Central memory CD8-positive, alpha-beta T cell (primary cell): ENCODE data around the gene STRA8.

Experiments used
- ATAC-seq: fragments of 150-1000 bp; cut with Tn5 transposase; replicated peaks from 2 replicates; pipeline ENCODE4 v1.10.0; 2022; ENCODE audit warnings: mild to moderate bottlenecking, moderate FRiP score, moderate number of reproducible peaks; ENCODE audit not compliant: poor library complexity, severe bottlenecking; ENCODE audit errors: extremely low read depth
- DNase-seq, 2 donors: peaks; one replicate each; pipeline ENCODE4 v3.0.0; 2021; ENCODE audit warnings: low spot score in 2 of 2
- H3K27ac Mint-ChIP-seq: one replicate; pipeline ENCODE4 v1.8.0; 2022; ENCODE audit warnings: low read depth, mild to moderate bottlenecking, moderate library complexity, mixed read lengths
- H3K27me3 Mint-ChIP-seq: one replicate; pipeline ENCODE4 v1.8.0; 2022; ENCODE audit warnings: mixed read lengths
- H3K36me3 Mint-ChIP-seq: one replicate; pipeline ENCODE4 v1.8.0; 2022; ENCODE audit warnings: mild to moderate bottlenecking, moderate library complexity, mixed read lengths; ENCODE audit not compliant: insufficient read depth
- H3K4me1 Mint-ChIP-seq: one replicate; pipeline ENCODE4 v1.8.0; 2022; ENCODE audit warnings: mixed read lengths
- H3K4me3 Mint-ChIP-seq: one replicate; pipeline ENCODE4 v1.8.0; 2022; ENCODE audit warnings: mild to moderate bottlenecking, moderate library complexity, mixed read lengths
- H3K9me3 Mint-ChIP-seq: one replicate; pipeline ENCODE4 v1.8.0; 2022; ENCODE audit warnings: mixed read lengths

STRA8 gene

DNA sequence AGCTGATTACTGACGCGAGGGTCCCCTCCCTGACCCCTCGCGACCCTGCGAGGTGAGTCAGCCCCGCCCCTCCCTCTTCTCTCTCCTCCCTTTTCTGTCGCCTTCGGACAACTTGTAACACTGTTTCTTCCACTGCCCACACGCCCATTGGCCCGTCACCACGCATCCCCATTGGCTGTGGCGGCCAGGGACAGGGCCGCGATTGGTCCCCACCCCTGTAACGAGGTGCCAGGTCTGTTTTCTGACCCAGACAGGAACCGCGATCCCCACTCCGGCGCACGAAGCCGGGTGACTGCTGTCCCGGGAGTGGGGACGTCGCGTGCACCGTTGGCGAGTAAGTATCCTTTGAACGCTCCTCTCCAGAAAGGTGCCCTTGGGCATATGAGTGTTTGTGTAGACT, at the start of gene STRA8:
Gene STRA8, plus strand, starts transcription at position 269 of the 400 bp plus-strand sequence. CDS start 6,687 bp downstream, outside the sequence.
- H3K27ac Mint-ChIP-seq = no peak within 1 kb of the TSS
- peak in 1 of 2 donors; percentile 10 for DNase-seq
- H3K4me1 Mint-ChIP-seq = no peaks in the 10 kb centered on the region
- no peaks in the 10 kb centered on the region for H3K27me3 Mint-ChIP-seq
- no peaks in the 10 kb centered on the region for H3K36me3 Mint-ChIP-seq
- no peaks in the 10 kb centered on the region for H3K9me3 Mint-ChIP-seq
- no peak for ATAC-seq
- H3K4me3 Mint-ChIP-seq = no peak within 1 kb of the TSS

GRCh38 chr7:135184254-135184841, 49.3 kb upstream of the STRA8 start:
- Mint-ChIP-seq H3K9me3 (peaks cover 15% of the 10 kb centered on the region), H3K4me1 (no peaks in the 10 kb centered on the region), H3K27me3 (no peaks in the 10 kb centered on the region), H3K27ac (no peak overlapping the region), H3K4me3 (no peak overlapping the region), H3K36me3 (peaks cover 21% of the 10 kb centered on the region)
- no peak for DNase-seq
- ATAC-seq = no peak

- no peak overlapping the region for H3K27ac Mint-ChIP-seq
- H3K36me3 Mint-ChIP-seq = peaks cover 24% of the 10 kb centered on the region
- H3K4me1 Mint-ChIP-seq = no peaks in the 10 kb centered on the region
- no peaks in the 10 kb centered on the region for H3K27me3 Mint-ChIP-seq
- DNase-seq (no peak), ATAC-seq (no peak)
- H3K4me3 Mint-ChIP-seq = no peak overlapping the region
- H3K9me3 Mint-ChIP-seq = peaks cover 8% of the 10 kb centered on the region
These were observed 48.0 kb upstream of the STRA8 start for GRCh38 chr7:135185471-135186260.

- Mint-ChIP-seq H3K4me1 (no peaks in the 10 kb centered on the region), H3K36me3 (peaks cover 26% of the 10 kb centered on the region), H3K9me3 (peaks cover 6% of the 10 kb centered on the region), H3K4me3 (no peak overlapping the region), H3K27ac (no peak overlapping the region), H3K27me3 (no peaks in the 10 kb centered on the region)
- ATAC-seq (no peak), DNase-seq (no peak)
These were observed 47.4 kb upstream of the STRA8 start for GRCh38 chr7:135186261-135186540.

GRCh38 chr7:135186841-135187253, 46.8 kb upstream of the STRA8 start:
- ATAC-seq = no peak

GRCh38 chr7:135188298-135188984, 45.2 kb upstream of the STRA8 start:
- H3K27ac Mint-ChIP-seq = peak overlapping the region; percentile 14
- DNase-seq (no peak), ATAC-seq (no peak)

More at GRCh38 chr7:135186841-135187253, 46.8 kb upstream of the STRA8 start:
- Mint-ChIP-seq H3K4me1 (no peaks in the 10 kb centered on the region), H3K27me3 (no peaks in the 10 kb centered on the region), H3K36me3 (peaks cover 27% of the 10 kb centered on the region), H3K4me3 (no peak overlapping the region), H3K27ac (no peak overlapping the region), H3K9me3 (no peaks in the 10 kb centered on the region)
- no peak for DNase-seq

GRCh38 chr7:135189221-135189662, 44.4 kb upstream of the STRA8 start:
- Mint-ChIP-seq H3K4me3 (no peak overlapping the region), H3K9me3 (no peaks in the 10 kb centered on the region), H3K36me3 (peaks cover 39% of the 10 kb centered on the region), H3K27ac (no peak overlapping the region), H3K27me3 (no peaks in the 10 kb centered on the region), H3K4me1 (no peaks in the 10 kb centered on the region)
- ATAC-seq (no peak), DNase-seq (no peak)

More at GRCh38 chr7:135188298-135188984, 45.2 kb upstream of the STRA8 start:
- H3K4me3 Mint-ChIP-seq = no peak overlapping the region
- H3K4me1 Mint-ChIP-seq = no peaks in the 10 kb centered on the region
- H3K9me3 Mint-ChIP-seq = no peaks in the 10 kb centered on the region
- no peaks in the 10 kb centered on the region for H3K27me3 Mint-ChIP-seq
- H3K36me3 Mint-ChIP-seq = peaks cover 35% of the 10 kb centered on the region

DNA sequence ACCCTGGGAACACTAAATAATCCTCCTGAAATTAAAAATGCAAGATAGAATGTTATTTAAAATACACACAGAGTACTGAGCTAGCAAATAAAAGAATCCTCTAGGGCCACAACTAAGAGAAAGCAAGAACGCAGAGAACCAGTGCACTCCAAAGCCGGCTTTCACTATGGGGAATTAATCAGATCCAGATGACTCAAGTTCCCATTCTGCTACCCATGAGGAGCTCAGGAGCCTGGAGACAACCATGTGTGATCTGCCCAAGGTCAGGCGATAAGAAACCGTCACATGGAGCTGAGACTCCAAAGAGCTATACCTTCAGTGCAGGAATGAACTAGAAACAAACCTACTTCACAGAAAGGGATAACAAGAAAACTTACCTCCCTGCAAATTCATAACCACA, 43.7 kb upstream of the STRA8 start:
- H3K36me3 Mint-ChIP-seq = peaks cover 39% of the 10 kb centered on the region
- no peaks in the 10 kb centered on the region for H3K9me3 Mint-ChIP-seq
- H3K27ac Mint-ChIP-seq = no peak overlapping the region
- no peaks in the 10 kb centered on the region for H3K27me3 Mint-ChIP-seq
- H3K4me3 Mint-ChIP-seq = no peak overlapping the region
- H3K4me1 Mint-ChIP-seq = no peaks in the 10 kb centered on the region
- no peak for DNase-seq
- ATAC-seq = no peak

GRCh38 chr7:135190703-135191102, 42.9 kb upstream of the STRA8 start:
- DNase-seq (no peak), ATAC-seq (no peak)
- no peak overlapping the region for H3K4me3 Mint-ChIP-seq
- peaks cover 35% of the 10 kb centered on the region for H3K36me3 Mint-ChIP-seq
- no peaks in the 10 kb centered on the region for H3K27me3 Mint-ChIP-seq
- no peaks in the 10 kb centered on the region for H3K4me1 Mint-ChIP-seq
- no peak overlapping the region for H3K27ac Mint-ChIP-seq
- H3K9me3 Mint-ChIP-seq = no peaks in the 10 kb centered on the region

DNA sequence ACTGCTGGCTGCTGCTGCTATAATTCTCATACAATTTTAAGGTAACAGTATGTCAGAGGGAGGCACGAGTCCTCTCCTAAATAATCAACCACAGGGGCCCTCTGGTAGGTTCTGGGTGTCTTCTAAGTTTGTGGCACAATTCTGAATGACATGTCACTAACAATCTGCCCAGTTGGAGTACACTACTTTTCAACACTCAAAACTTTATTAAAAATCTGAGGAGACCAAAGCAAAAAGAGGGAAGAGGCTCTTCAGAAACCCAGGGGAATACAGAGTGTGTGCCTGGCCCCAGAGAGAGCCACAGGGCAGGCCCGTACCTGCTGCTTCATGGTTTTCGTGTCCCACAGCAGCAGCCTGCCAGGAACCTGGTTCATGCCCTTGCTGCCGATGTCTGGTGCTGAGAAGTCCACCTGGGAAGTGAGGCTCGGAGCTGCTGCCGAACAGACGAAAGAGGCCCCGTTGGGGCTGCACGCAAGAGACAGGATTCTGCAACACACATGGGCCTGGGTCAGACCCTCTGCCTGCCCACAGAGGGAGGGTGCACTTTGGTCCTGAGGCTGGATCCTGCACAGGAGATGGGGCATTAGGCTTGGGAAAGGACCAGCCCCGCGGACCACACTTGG, 40.6 kb upstream of the STRA8 start:
- Mint-ChIP-seq H3K4me3 (no peak overlapping the region), H3K27me3 (no peaks in the 10 kb centered on the region), H3K36me3 (peaks cover 33% of the 10 kb centered on the region), H3K9me3 (no peaks in the 10 kb centered on the region), H3K27ac (no peak overlapping the region), H3K4me1 (no peaks in the 10 kb centered on the region)
- ATAC-seq = no peak
- no peak for DNase-seq

DNA sequence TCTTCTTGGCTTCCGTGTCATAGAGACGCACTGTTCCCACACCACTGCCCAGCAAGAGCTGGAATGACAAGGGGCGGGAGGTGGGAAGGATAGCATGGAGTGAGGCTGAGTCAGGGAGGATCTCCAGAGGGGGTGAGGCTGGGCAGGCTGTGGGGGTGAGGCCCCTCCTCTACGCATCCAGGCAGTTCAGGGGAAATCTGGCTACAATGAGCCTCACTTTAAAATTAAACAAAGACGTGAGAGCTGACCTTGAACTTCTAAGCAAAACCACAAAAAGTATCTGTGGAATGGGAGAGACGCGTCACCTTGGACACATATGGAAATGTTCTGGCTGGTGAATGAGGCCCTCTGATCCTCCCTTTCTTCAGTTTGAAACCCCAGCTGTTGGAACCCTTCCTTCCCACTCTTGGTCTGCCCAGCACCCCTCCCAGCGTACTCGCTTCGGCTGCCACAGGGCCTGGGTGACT, 40.0 kb upstream of the STRA8 start:
- H3K27ac Mint-ChIP-seq = no peak overlapping the region
- DNase-seq (no peak), ATAC-seq (no peak)
- H3K27me3 Mint-ChIP-seq = no peaks in the 10 kb centered on the region
- no peaks in the 10 kb centered on the region for H3K4me1 Mint-ChIP-seq
- H3K4me3 Mint-ChIP-seq = no peak overlapping the region
- H3K36me3 Mint-ChIP-seq = peaks cover 36% of the 10 kb centered on the region
- no peaks in the 10 kb centered on the region for H3K9me3 Mint-ChIP-seq

DNA sequence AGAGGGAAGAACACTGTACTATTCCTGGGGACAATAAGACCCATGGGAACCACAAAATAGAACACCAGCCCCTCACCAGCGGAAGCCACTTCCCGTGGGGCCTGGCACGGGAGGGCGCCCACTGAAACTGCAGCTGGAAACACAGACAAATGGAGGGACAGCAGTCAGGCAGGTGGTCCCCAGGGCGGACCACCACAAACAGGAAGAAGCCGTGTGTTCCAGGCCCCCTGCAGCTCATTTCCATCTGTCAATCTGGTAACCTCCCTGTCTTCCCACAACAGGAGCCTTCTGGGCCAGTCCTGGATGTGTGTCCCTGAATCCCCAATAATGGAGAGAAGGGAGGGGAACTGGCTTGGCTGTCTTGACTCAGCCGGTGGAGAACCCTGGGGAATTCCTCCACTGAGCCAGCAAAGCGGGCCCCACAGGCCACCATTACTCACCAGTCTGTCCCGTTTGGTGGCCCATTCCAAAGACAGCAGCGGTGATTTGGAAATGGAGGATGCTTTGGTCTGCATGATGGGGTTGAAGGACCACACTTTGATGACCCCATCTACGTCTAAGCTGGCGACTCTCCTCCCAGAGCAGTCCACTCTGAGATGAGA, 39.0 kb upstream of the STRA8 start:
- Mint-ChIP-seq H3K27me3 (no peaks in the 10 kb centered on the region), H3K27ac (no peak overlapping the region), H3K4me1 (no peaks in the 10 kb centered on the region), H3K36me3 (peaks cover 39% of the 10 kb centered on the region), H3K4me3 (no peak overlapping the region), H3K9me3 (no peaks in the 10 kb centered on the region)
- DNase-seq = no peak
- ATAC-seq = no peak
